ENCODE results near the gene BLID. TPM values are rescaled to one million over a fixed set of nuclear protein-coding genes. Genes with fewer than 3 reads are reported as not detected.

The BLID gene
- total and polyA plus RNA-seq, 2 of the 8 experiments (the other 6 are each of a cell fraction or from before 2014, with no cell fraction given): not detected

DNA sequence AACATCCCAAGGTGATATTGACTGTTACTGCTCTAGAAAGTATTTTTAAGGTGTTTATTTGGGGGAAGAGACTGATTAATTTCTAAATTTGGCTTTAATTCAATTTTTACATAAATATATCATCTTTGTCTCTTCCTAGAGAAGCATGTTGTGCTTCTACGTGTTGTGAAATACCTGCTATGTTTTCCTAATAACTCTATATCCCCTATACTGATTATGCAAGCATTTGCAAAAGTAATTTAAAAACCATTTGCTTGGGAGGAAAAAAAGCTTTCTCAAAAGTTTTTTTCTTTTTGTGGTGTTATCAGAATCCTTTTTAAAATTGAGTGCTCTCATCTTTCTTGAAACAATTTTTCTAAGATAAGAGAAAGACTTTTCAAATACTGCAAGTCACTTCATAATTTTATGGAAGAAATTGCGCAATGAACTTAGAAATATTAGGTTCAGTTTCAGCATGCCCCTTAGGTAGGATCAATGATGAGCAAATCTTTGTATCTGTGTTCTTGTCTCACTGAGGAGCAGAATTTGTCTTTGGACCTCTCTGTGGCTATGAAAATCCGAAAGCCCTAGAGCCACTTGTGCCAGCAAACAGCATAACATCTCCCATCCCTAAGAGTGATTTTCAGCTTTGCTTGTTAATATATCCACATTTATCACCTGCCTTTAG is 7.4 kb upstream of the BLID start:
- no peak overlapping the region for H2BK5ac ChIP-seq (ENCODE audit: low read depth, low read length)
- H4K91ac ChIP-seq (replicated peaks; ENCODE audit: insufficient read length, low read length): no peak overlapping the region
- no peak overlapping the region for H4K5ac ChIP-seq (ENCODE audit: insufficient read length, low read depth, low read length)
- H3K4me2 ChIP-seq (ENCODE audit: insufficient read depth in 1 of 2, low read depth in 2 of 2, low read length in 2 of 2): no peak overlapping the region
- H3K4me1 ChIP-seq (replicated peaks in 1 of 4; ENCODE audit: control insufficient read depth in 3 of 4, insufficient read depth in 4 of 4, low read length in 3 of 4): no peaks in the 10 kb centered on the region
- POLR2A ChIA-PET (ENCODE audit: partially characterized antibody): no interaction called here
- 85% methylated on average over 3 of the region's 3 CpGs; no CpG with 5 or more reads in 1 of the 2 experiments for whole genome bisulfite sequencing, 2 experiments (ENCODE audit: extremely low coverage in 1 of 2, insufficient coverage in 1 of 2, insufficient read length in 1 of 2, insufficient replicate concordance in 2 of 2, low coverage in 1 of 2, low lambda C conversion rate in 2 of 2, missing lambda C conversion rate in 1 of 2)
- H2BK15ac ChIP-seq (ENCODE audit: low read length): no peak overlapping the region
- H3K27ac ChIP-seq (ENCODE audit: low read depth, low read length): no peak overlapping the region
- no peak overlapping the region for H2AFZ ChIP-seq (ENCODE audit: low read length)
- H3K27me3 ChIP-seq (replicated peaks in 1 of 4; ENCODE audit: control insufficient read depth in 3 of 4, extremely low read depth in 1 of 4, insufficient read depth in 3 of 4, low read length in 3 of 4): no peaks in the 10 kb centered on the region
- H2BK120ac ChIP-seq (replicated peaks; ENCODE audit: low read depth, low read length): no peak overlapping the region
- H2AK5ac ChIP-seq (ENCODE audit: low read depth, low read length): no peak overlapping the region
- no peak overlapping the region for H2BK20ac ChIP-seq (ENCODE audit: low read length)
- H4K20me1 ChIP-seq (replicated peaks in 1 of 2; ENCODE audit: control insufficient read depth in 1 of 2, insufficient read depth in 2 of 2, low read length in 2 of 2): no peaks in the 10 kb centered on the region
- CTCF ChIA-PET (ENCODE audit: partially characterized antibody): interaction anchor here (0.7 kb wide), 1 partner anchor 15 kb away, joined by 3 read pairs; no protein-coding TSS in a partner anchor
- no peaks in the 10 kb centered on the region for H3K79me2 ChIP-seq (ENCODE audit: control insufficient read depth in 1 of 2, insufficient read depth in 2 of 2, low read length in 2 of 2)
- H3K4ac ChIP-seq (replicated peaks; ENCODE audit: insufficient read length, low read depth, low read length): no peak overlapping the region
- no peak overlapping the region for H3K9ac ChIP-seq (replicated peaks in 1 of 4; ENCODE audit: extremely low read depth in 1 of 4, low read depth in 3 of 4, low read length in 3 of 4)
- H3K14ac ChIP-seq (ENCODE audit: insufficient read length): no peak overlapping the region
- FAIRE-seq (no peak), DNase-seq (ENCODE audit: low read depth in 1 of 2, low spot score in 2 of 2) (no peak)
- H3K9me3 ChIP-seq (ENCODE audit: insufficient read depth in 2 of 2, low read depth in 1 of 2, low read length in 1 of 2): no peaks in the 10 kb centered on the region
- H3K18ac ChIP-seq (ENCODE audit: extremely low read depth, low read length): no peak overlapping the region
- no peaks in the 10 kb centered on the region for H3K23me2 ChIP-seq (ENCODE audit: low read depth, low read length)
- no peak overlapping the region for H3K56ac ChIP-seq (replicated peaks; ENCODE audit: insufficient read length, low read depth, low read length)
- H2BK12ac ChIP-seq (ENCODE audit: low read depth, low read length): no peak overlapping the region
- H3K4me3 ChIP-seq (ENCODE audit: extremely low read depth in 1 of 4, insufficient read depth in 2 of 4, low read depth in 3 of 4, low read length in 4 of 4): no peak overlapping the region
- no peak overlapping the region for H4K8ac ChIP-seq (ENCODE audit: extremely low read depth, insufficient read depth, low read length)
- H3K23ac ChIP-seq (ENCODE audit: insufficient read length): no peak overlapping the region
- H3K36me3 ChIP-seq (ENCODE audit: control insufficient read depth in 2 of 4, insufficient read depth in 4 of 4, low read length in 3 of 4): no peaks in the 10 kb centered on the region
- no peaks in the 10 kb centered on the region for H3K79me1 ChIP-seq (ENCODE audit: low read depth, low read length)
- TF ChIP-seq CHD1 (IDR thresholded peaks at IDR 0.05; ENCODE audit: low read depth, low read length) (no peak), PHF8 (conservative IDR thresholded peaks at IDR 0.05; ENCODE audit: low read depth, low read length) (no peak), GABPA (IDR thresholded peaks at IDR 0.05; ENCODE audit: borderline replicate concordance, insufficient read depth, low read length) (no peak), CTBP2 (IDR thresholded peaks at IDR 0.05; ENCODE audit: borderline replicate concordance, insufficient read depth, insufficient read length, low read length) (no peak), KDM1A (IDR thresholded peaks at IDR 0.05; ENCODE audit: borderline replicate concordance, low read length) (no peak), GTF2F1 (IDR thresholded peaks at IDR 0.05; ENCODE audit: borderline replicate concordance, low read depth, low read length) (no peak), RXRA (IDR thresholded peaks at IDR 0.05; ENCODE audit: insufficient read depth, low read depth, low read length) (no peak), CEBPB (IDR thresholded peaks at IDR 0.05; ENCODE audit: low read depth, low read length) (peak; percentile 69; the same call in 1 of the 2 replicates)
- TF ChIP-seq, protein P1, sequence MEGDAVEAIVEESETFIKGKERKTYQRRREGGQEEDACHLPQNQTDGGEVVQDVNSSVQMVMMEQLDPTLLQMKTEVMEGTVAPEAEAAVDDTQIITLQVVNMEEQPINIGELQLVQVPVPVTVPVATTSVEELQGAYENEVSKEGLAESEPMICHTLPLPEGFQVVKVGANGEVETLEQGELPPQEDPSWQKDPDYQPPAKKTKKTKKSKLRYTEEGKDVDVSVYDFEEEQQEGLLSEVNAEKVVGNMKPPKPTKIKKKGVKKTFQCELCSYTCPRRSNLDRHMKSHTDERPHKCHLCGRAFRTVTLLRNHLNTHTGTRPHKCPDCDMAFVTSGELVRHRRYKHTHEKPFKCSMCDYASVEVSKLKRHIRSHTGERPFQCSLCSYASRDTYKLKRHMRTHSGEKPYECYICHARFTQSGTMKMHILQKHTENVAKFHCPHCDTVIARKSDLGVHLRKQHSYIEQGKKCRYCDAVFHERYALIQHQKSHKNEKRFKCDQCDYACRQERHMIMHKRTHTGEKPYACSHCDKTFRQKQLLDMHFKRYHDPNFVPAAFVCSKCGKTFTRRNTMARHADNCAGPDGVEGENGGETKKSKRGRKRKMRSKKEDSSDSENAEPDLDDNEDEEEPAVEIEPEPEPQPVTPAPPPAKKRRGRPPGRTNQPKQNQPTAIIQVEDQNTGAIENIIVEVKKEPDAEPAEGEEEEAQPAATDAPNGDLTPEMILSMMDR (IDR thresholded peaks at IDR 0.05; ENCODE audit: control extremely low read depth in 1 of 3, insufficient read depth in 1 of 3, low read depth in 1 of 3, low read length in 3 of 3): no peak
